ENCODE measurements around the gene CALML5. TPM values are rescaled to one million over a fixed set of nuclear protein-coding genes. Genes with fewer than 3 reads are reported as not detected.

CALML5 gene
- polyA plus RNA-seq, 1 donor from 2014 or later: not detected

- Histone ChIP-seq H3K79me2 (replicated peaks; ENCODE audit: insufficient read depth, low read length) (no peaks in the 10 kb centered on the region), H3K27me3 (ENCODE audit: insufficient read depth, low read depth, low read length) (no peaks in the 10 kb centered on the region), H2AFZ (ENCODE audit: low read depth, low read length) (no peak overlapping the region), H3K4me3 (ENCODE audit: low read length) (no peak overlapping the region), H3K9me2 (ENCODE audit: insufficient read depth, low read length) (no peaks in the 10 kb centered on the region), H3K36me3 (ENCODE audit: insufficient read depth, low read length) (no peaks in the 10 kb centered on the region), H3K9me3 (ENCODE audit: low read length) (no peaks in the 10 kb centered on the region), H4K20me1 (ENCODE audit: insufficient read depth) (no peaks in the 10 kb centered on the region), H3K27ac (ENCODE audit: low read length) (no peak overlapping the region), H3K4me2 (ENCODE audit: low read length) (no peak overlapping the region), H3F3A (ENCODE audit: insufficient read depth, low read length, poor library complexity, severe bottlenecking) (no peaks in the 10 kb centered on the region), H3K9ac (ENCODE audit: low read length) (no peak overlapping the region)
- TF ChIP-seq TAF1 (IDR thresholded peaks at IDR 0.05; ENCODE audit: low read depth): no peak
Measured at GRCh38 chr10:5503477-5503835, 4.1 kb upstream of the CALML5 start.

DNA sequence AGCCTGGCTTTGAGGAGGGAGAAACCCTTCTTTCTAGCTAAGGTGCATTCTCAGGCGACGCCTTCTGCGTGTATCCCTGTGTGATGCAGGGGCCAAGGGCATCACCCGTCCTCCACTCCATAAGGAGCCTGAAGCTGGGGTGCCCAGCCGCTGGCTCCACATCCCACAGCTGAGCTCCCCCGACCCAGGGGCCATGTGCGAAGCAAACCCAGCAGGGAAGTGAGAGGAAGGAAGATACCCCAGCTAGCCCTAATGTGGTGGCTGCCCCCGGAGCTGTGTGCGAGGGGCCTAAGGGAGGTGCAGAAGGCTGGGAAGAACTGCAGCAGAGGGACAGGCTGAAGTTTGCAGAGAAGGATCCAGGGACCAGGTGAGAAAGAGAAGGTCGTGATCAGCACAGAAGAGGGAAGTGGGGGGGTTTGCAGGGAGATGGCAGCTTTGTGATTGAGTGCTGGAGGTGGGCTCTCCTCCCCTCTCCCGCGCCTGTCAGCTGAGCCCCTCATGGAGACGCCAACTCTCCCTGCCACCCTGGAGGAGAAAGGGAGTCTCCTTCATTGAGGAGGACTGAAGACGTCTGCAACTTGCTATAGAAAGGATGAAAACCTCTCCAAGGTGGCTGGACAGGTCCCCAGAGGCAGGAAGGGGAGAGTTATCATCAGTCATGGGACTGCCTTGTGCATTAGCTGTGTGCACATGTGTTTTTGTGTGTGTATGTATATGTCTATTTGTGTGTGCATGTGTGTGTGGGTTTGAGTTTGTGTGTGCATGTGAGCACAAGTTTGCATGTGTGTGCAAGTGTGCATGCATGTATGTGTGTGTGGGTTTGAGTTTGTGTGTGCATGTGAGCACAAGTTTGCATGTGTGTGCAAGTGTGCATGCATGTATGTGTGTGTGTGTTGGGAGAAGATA, 3.5 kb upstream of the CALML5 start:
- no peak for TF ChIP-seq MXI1 (conservative IDR thresholded peaks at IDR 0.05; ENCODE audit: poor library complexity, severe bottlenecking)
- no peak for TF ChIP-seq POLR2AphosphoS5 (IDR thresholded peaks at IDR 0.05)
- TF ChIP-seq REST (IDR thresholded peaks at IDR 0.05; ENCODE audit: borderline replicate concordance): no peak
- TF ChIP-seq RAD21 (conservative IDR thresholded peaks at IDR 0.05): no peak
- TF ChIP-seq, protein P1, sequence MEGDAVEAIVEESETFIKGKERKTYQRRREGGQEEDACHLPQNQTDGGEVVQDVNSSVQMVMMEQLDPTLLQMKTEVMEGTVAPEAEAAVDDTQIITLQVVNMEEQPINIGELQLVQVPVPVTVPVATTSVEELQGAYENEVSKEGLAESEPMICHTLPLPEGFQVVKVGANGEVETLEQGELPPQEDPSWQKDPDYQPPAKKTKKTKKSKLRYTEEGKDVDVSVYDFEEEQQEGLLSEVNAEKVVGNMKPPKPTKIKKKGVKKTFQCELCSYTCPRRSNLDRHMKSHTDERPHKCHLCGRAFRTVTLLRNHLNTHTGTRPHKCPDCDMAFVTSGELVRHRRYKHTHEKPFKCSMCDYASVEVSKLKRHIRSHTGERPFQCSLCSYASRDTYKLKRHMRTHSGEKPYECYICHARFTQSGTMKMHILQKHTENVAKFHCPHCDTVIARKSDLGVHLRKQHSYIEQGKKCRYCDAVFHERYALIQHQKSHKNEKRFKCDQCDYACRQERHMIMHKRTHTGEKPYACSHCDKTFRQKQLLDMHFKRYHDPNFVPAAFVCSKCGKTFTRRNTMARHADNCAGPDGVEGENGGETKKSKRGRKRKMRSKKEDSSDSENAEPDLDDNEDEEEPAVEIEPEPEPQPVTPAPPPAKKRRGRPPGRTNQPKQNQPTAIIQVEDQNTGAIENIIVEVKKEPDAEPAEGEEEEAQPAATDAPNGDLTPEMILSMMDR (IDR thresholded peaks at IDR 0.05; ENCODE audit: poor library complexity, severe bottlenecking): no peak
- TF ChIP-seq TAF1 (IDR thresholded peaks at IDR 0.05; ENCODE audit: low read depth): no peak
- no peak for TF ChIP-seq EZH2 (IDR thresholded peaks at IDR 0.05; ENCODE audit: borderline replicate concordance, insufficient read depth, low read length, poor library complexity, severe bottlenecking)
- no peak for TF ChIP-seq EP300 (conservative IDR thresholded peaks at IDR 0.05; ENCODE audit: poor library complexity, severe bottlenecking)
- no peak for TF ChIP-seq SMC3 (conservative IDR thresholded peaks at IDR 0.05; ENCODE audit: poor library complexity)
- Histone ChIP-seq H3K27me3 (ENCODE audit: insufficient read depth, low read depth, low read length) (no peaks in the 10 kb centered on the region), H3F3A (ENCODE audit: insufficient read depth, low read length, poor library complexity, severe bottlenecking) (no peaks in the 10 kb centered on the region), H3K9ac (ENCODE audit: low read length) (no peak overlapping the region), H3K36me3 (ENCODE audit: insufficient read depth, low read length) (no peaks in the 10 kb centered on the region), H3K9me3 (ENCODE audit: low read length) (no peaks in the 10 kb centered on the region), H3K4me3 (ENCODE audit: low read length) (no peak overlapping the region), H3K9me2 (ENCODE audit: insufficient read depth, low read length) (no peaks in the 10 kb centered on the region), H3K79me2 (replicated peaks; ENCODE audit: insufficient read depth, low read length) (no peaks in the 10 kb centered on the region), H4K20me1 (ENCODE audit: insufficient read depth) (no peaks in the 10 kb centered on the region), H2AFZ (ENCODE audit: low read depth, low read length) (no peak overlapping the region), H3K27ac (ENCODE audit: low read length) (no peak overlapping the region), H3K4me2 (ENCODE audit: low read length) (no peak overlapping the region)

Data from neural cell (in vitro differentiated cells).